HUES64 (cell line): ENCODE results near the gene GYG2.
"Not testable (repeated sequence)": the region's sequence is repeated elsewhere in the genome, so short reads cannot be mapped to it uniquely, and the experiment has no call there.

Experiments
- H3K27ac ChIP-seq: 2 replicates; pipeline ENCODE4 v1.7.0; 2013; ENCODE audit warnings: low read depth, low read length, inconsistent platforms
- H3K27me3 ChIP-seq: 2 replicates; pipeline ENCODE4 v1.6.1; 2013; ENCODE audit warnings: mild to moderate bottlenecking, low read length; ENCODE audit not compliant: insufficient read depth
- H3K36me3 ChIP-seq: 2 replicates; pipeline ENCODE4 v1.6.1; 2013; ENCODE audit warnings: mild to moderate bottlenecking, low read length; ENCODE audit not compliant: insufficient read depth
- H3K4me1 ChIP-seq: 2 replicates; pipeline ENCODE4 v1.6.1; 2013; ENCODE audit warnings: mild to moderate bottlenecking, low read length, moderate library complexity; ENCODE audit not compliant: insufficient read depth
- H3K4me3 ChIP-seq: 2 replicates; pipeline ENCODE4 v1.5.1; 2013; ENCODE audit warnings: mild to moderate bottlenecking, low read length, moderate library complexity
- H3K9ac ChIP-seq: 2 replicates; pipeline ENCODE4 v1.6.1; 2013; ENCODE audit warnings: mild to moderate bottlenecking, low read depth, low read length
- H3K9me3 ChIP-seq: 2 replicates; pipeline ENCODE4 v1.6.1; 2013; ENCODE audit warnings: low read depth, low read length; ENCODE audit not compliant: insufficient read depth
- WGBS: fragments of 150-250, 120-280 bp; methylation state at CpG from one replicate; pipeline ENCODE4 v1.1.7; 2013; ENCODE audit warnings: missing lambda C conversion rate; 5-methylcytosine and 5-hydroxymethylcytosine counted together

Gene GYG2

GRCh38 chrX:2872671-2873277 lies 44.0 kb downstream of the GYG2 start:
- H3K27me3 ChIP-seq: no peaks in the 10 kb centered on the region
- H3K27ac ChIP-seq: no peak overlapping the region
- H3K4me3 ChIP-seq: no peak overlapping the region
- no peak overlapping the region for H3K9ac ChIP-seq
- H3K4me1 ChIP-seq: no peaks in the 10 kb centered on the region
- H3K36me3 ChIP-seq: peaks cover 8% of the 10 kb centered on the region; the same call in 1 of the 2 replicates
- WGBS: 87% methylated on average over 6 of the region's 7 CpGs
- H3K9me3 ChIP-seq: no peaks in the 10 kb centered on the region

- no peak overlapping the region for H3K9ac ChIP-seq
- no peaks in the 10 kb centered on the region for H3K4me1 ChIP-seq
- 95% methylated on average over 5 of the region's 5 CpGs for WGBS
- no peak overlapping the region for H3K27ac ChIP-seq
- H3K9me3 ChIP-seq: no peaks in the 10 kb centered on the region
- H3K4me3 ChIP-seq: no peak overlapping the region
- no peaks in the 10 kb centered on the region for H3K27me3 ChIP-seq
- no peaks in the 10 kb centered on the region for H3K36me3 ChIP-seq
These were observed 45.7 kb downstream of the GYG2 start for GRCh38 chrX:2874222-2875135.

DNA sequence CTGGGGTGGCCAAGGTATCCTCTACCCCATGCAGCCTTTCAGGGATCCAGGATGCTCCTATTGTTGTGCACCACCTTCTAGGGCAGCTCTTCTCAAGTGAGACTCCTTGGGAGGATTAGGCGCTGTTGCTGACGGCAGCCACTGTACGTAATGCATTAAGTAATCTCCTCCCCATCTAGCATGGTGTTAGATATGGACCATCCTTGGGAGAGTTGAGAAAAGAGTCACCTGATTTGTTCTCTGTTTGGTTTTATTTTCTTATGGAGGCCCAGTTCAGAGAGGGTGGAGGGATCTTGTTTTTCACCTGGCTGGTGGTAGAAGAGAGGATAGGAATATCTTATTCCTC lies 46.4 kb downstream of the GYG2 start:
- Histone ChIP-seq H3K9ac (no peak overlapping the region), H3K27me3 (no peaks in the 10 kb centered on the region), H3K4me1 (no peaks in the 10 kb centered on the region), H3K4me3 (no peak overlapping the region), H3K36me3 (no peaks in the 10 kb centered on the region), H3K27ac (no peak overlapping the region), H3K9me3 (no peaks in the 10 kb centered on the region)
- WGBS: no CpG with 5 or more reads among the region's 3 CpGs

GRCh38 chrX:2875798-2876399 lies 47.2 kb downstream of the GYG2 start:
- no peak overlapping the region for H3K27ac ChIP-seq
- no peak overlapping the region for H3K4me3 ChIP-seq
- WGBS: 71% methylated on average over 2 of the region's 6 CpGs
- H3K27me3 ChIP-seq: no peaks in the 10 kb centered on the region
- H3K9me3 ChIP-seq: no peaks in the 10 kb centered on the region
- no peak overlapping the region for H3K9ac ChIP-seq
- H3K36me3 ChIP-seq: 0 out of 2 replicates have a peak, but pooled peaks cover 1% of the 10 kb centered on the region
- no peaks in the 10 kb centered on the region for H3K4me1 ChIP-seq

DNA sequence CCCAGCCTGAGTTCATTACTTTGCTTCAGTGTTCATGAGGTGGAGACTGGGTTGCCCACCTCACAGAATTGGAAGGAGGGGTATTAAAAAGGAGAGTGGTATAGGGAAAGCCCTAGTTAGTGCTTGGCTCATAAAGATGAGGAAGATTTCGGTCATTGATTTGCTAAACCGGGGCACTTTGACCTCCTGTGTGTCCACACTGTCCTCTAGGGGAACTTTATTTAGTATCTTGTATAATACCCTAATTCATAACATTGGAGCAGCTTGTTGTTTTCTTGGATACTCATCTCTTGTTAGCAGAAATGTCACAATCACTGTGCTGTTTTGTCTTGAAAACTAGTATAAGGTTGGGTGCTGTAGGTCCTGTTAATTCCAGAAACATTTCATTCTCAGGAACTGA lies 49.8 kb downstream of the GYG2 start:
- H3K4me1 ChIP-seq: no peaks in the 10 kb centered on the region
- H3K9me3 ChIP-seq: no peaks in the 10 kb centered on the region
- H3K27me3 ChIP-seq: no peaks in the 10 kb centered on the region
- 96% methylated on average over 2 of the region's 2 CpGs for WGBS
- H3K9ac ChIP-seq: no peak overlapping the region
- peaks cover 19% of the 10 kb centered on the region for H3K36me3 ChIP-seq
- no peak overlapping the region for H3K4me3 ChIP-seq
- no peak overlapping the region for H3K27ac ChIP-seq

- no peak overlapping the region for H3K27ac ChIP-seq
- H3K4me1 ChIP-seq: no peaks in the 10 kb centered on the region
- peaks cover 19% of the 10 kb centered on the region for H3K36me3 ChIP-seq
- H3K9ac ChIP-seq: no peak overlapping the region
- H3K4me3 ChIP-seq: no peak overlapping the region
- H3K27me3 ChIP-seq: no peaks in the 10 kb centered on the region
- WGBS: 86% methylated on average over 1 of the region's 1 CpG
- H3K9me3 ChIP-seq: no peaks in the 10 kb centered on the region
These were observed 50.9 kb downstream of the GYG2 start for GRCh38 chrX:2879670-2880069.

DNA sequence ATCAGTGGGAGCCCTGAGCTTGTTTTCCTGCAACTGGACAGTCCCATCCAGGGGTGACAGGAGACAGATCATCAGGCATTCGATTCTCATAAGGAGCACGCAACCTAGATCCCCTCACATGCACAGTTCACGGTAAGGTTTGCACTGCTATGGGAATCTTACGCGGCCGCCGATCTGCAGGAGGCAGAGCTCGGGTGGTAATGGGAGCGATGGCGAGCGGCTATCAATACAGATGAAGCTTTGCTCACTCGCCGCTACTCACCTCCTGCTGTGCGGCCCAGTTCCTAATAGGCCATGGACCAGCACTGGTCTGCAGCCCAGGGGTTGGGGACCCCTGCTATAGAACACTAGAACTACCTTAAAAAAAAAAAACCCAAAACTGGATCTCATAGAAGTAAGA lies 55.0 kb downstream of the GYG2 start:
- Histone ChIP-seq H3K27me3 (no peaks in the 10 kb centered on the region), H3K36me3 (peaks cover 19% of the 10 kb centered on the region), H3K4me1 (no peaks in the 10 kb centered on the region), H3K9ac (no peak overlapping the region), H3K27ac (no peak overlapping the region), H3K9me3 (no peaks in the 10 kb centered on the region), H3K4me3 (no peak overlapping the region)
- WGBS: 94% methylated on average over 14 of the region's 14 CpGs

DNA sequence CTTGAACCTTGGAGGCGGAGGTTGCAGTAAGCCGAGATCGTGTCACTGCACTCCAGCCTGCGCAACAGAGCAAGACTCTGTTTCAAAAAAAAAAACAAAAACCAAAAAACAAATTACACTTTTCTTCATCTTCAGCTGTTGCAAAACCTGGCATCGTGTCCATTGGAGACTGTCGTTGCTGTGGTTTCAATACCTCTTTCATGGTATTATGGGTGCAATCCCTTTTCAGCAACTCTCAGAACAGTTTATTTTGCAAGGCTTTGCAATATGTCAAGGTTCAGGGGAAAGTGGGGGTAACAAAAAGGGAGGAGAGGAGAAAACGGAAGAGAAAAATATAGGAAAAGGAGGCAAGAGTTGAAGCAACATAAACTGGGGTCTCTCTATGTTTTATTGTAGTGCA lies 59.6 kb downstream of the GYG2 start:
- no peak overlapping the region for H3K27ac ChIP-seq
- H3K9me3 ChIP-seq: no peaks in the 10 kb centered on the region
- H3K9ac ChIP-seq: no peak overlapping the region
- H3K4me1 ChIP-seq: peaks cover 11% of the 10 kb centered on the region; the same call in 1 of the 2 replicates
- 97% methylated on average over 7 of the region's 7 CpGs for WGBS
- H3K36me3 ChIP-seq: no peaks in the 10 kb centered on the region
- H3K27me3 ChIP-seq: no peaks in the 10 kb centered on the region
- H3K4me3 ChIP-seq: no peak overlapping the region

DNA sequence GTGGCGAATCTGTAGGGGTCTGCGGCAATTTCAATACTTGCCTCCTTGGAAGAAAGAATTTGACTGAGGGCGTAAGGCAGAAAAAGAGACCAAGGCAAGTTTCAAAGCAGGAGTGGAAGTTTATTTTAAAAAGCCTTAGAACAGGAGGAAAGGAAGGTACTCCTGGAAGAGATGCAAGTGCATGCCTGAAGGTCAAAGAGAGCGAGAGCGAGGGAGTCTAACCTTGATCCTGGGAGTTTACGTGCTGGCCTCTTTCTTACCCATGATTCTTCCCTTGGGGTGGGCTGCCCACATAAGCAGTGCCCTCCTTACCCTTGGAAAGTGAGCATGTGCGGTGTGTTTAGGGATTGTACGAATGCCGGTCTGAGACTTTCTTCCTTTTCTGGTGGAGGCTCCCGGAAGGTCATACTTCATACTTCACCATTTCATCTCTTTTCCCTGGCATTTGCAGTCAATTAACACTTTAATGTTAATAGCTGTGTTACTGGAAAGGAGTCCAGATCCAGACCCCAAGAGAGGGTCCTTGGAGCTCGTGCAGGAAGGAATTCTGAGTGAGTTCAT lies 60.4 kb downstream of the GYG2 start:
- H3K4me3 ChIP-seq: no peak overlapping the region
- 88% methylated on average over 11 of the region's 11 CpGs for WGBS

DNA sequence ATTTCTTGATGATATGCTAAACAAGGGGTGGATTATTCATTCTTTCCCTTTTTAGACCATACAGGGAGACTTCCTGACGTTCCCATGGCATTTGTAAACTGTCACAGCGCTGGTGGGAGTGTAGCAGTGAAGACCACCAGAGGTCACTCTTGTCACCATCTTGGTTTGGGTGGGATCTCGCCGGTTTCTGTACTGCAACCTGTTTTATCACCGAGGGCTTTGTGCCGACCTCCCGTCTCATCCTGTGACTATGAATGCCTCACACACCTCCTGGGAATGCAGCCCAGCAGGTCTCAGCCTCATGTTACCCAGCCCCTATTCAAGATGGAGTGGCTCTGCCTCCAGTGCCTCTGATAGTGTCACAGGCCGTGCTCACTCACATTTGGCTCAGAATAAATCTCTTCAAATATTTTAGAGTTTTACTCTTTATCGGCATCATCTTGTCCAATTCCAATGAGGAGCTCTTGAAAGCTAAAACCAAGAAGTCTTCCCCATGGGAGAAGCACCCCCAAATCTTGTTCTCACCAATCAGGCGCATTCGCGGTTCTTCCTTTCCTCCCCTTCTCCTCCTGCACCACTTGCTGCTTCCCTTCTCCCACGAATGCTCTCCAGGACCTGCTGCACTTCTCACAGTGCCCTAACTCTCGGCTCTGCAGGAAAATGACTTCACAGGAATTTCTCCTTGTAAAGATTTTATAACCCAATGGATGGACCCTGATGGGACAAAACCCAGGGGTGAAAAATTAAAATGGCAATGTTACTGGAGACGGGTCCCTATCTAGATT lies 61.2 kb downstream of the GYG2 start:
- WGBS: 31% methylated on average over 15 of the region's 15 CpGs
- not testable (repeated sequence) for H3K4me3 ChIP-seq, H3K9ac ChIP-seq, H3K9me3 ChIP-seq, H3K27me3 ChIP-seq, H3K36me3 ChIP-seq
- H3K4me1 ChIP-seq: peaks cover 11% of the 10 kb centered on the region; the same call in 1 of the 2 replicates
- H3K27ac ChIP-seq: peak overlapping the region; percentile 70; the same call in 1 of the 2 replicates

More for the DNA sequence above, 60.4 kb downstream of the GYG2 start:
- no peak overlapping the region for H3K27ac ChIP-seq
- H3K9me3 ChIP-seq: no peaks in the 10 kb centered on the region
- H3K27me3 ChIP-seq: no peaks in the 10 kb centered on the region
- peaks cover 11% of the 10 kb centered on the region; the same call in 1 of the 2 replicates for H3K4me1 ChIP-seq
- no peak overlapping the region for H3K9ac ChIP-seq
- H3K36me3 ChIP-seq: no peaks in the 10 kb centered on the region
